GM21723 (cell line): Measurements from ENCODE around the gene MYO16.

Source experiments
- ATAC-seq: cut with Tn5 transposase; IDR thresholded peaks from one replicate; pipeline ENCODE4 v1.9.1; 2021; ENCODE audit warnings: mild to moderate bottlenecking, moderate library complexity; ENCODE audit not compliant: unreplicated experiment

MYO16 gene

DNA sequence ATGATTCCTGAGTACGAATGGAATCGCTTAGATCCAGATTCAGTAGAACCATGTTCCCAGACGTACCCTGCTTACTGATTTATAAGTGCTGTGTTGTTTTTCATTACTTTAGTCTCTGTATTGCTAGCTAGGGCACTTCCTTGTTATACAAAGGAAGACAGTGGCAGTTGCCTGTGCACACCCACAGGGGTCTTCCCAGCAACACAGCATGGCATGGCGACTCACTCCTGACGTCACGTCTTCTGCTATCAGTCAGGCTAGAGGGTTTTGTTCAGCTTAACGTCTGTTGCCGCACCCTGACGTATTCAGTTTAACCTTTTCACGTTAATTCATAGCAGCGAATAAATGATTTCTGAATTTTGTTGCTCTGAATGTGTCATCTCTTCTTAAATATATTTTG lies 295.1 kb downstream of the MYO16 start:
- ATAC-seq, result no peak

DNA sequence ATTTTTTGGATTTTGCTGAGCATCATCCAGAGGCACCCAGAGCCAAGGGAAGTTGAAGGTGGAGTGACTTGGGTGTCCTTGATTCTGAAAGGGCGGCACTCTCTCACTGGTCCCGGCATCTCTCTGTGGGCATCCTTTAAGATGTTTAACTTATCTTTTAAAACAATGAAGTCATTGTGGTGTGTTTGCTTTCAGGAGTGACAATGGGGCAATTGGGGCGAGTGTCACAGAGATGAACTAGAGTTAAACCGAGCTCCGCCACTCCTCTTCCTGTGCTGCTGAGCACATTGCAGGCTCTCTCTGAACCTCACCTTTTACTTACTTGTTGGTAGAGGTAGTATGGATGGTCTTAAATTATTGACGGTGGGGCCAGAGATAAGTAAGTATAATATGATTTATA lies 295.7 kb downstream of the MYO16 start:
- ATAC-seq, result no peak

DNA sequence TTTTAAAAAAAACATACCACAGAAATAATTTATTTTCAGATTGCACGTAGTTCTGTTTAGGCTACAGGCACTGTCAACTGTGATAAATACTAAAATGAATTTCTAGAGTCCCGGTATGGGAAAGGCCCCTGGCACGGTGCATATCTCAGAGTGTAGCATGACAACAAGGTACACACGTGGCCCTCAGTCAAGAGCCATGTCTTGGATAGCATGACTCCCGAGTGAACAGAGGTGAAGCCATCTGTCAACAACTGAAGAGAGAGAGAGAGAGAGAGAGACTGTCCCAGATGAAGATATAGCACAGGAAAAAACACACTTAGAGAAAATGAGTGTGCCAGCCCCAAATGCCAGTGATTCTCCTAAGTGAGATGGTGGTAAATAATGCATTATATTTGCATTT lies 297.5 kb downstream of the MYO16 start:
- ATAC-seq, result no peak

DNA sequence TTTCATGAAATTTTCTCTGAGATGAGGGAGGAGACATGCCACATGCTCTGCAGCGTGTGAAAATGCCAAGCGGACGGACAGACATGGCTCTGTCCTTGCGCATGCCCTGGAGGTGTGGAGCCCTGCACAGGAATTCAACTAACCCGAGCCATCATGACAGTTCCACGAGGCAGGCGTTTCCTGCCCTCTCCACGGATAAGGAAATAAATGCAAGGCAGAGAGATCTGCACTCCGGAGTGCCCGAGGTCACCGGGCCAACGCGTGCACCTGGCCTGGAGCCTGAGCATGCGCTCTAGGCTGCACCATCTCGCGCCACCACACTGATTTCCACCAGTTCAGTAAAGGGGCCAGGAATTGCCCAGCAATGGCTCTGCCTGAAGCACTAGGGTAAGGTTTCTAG lies 298.2 kb downstream of the MYO16 start:
- no peak for ATAC-seq

DNA sequence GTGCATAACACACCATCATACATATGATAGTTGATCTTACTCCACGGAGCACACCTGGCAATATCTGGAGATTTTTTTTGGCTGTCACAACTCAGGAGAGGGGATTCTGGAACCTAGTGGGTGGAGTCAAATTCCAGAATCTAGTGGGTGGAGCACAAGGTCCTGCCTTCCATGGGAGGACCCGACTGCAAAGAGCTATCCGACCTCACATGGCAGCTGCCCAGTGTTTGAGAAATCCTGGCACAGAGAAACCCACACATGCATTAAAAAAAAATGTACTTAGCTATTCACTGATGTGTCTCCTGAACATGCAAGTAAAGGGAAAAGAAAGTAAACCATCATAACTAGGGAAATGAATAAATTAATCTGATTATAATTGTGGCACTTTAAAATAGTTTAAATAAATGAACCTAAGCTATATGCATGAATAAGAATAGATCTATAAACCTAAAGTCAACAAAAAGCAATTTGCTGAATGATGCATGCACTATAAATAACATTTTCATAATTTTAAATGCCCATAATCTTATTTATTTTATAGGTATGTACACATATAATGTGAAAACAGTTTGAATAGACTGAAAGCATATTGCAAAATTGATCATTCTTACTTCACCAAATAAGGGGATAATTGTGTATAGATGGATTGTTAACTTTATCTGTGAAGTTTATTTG lies 300.3 kb downstream of the MYO16 start:
- no peak for ATAC-seq

DNA sequence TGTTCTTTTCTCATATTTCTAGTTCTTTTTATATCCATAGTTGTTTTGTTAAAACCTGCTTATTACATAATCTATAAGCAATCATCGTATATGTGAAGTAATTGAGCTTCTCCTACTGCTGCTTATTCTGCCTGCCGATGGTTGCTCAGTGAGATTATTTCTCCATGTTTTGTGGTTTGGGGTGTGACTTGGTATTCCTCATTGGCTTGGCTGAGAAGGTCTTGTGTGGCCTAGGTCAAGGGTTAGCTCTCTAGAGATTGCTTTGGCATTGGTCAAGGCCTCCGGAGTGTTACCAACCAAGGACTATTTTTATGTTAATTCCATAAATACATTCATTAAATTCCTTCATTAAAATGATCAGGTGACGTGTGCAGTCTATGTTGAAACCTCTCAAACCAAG lies 302.8 kb downstream of the MYO16 start:
- no peak for ATAC-seq

DNA sequence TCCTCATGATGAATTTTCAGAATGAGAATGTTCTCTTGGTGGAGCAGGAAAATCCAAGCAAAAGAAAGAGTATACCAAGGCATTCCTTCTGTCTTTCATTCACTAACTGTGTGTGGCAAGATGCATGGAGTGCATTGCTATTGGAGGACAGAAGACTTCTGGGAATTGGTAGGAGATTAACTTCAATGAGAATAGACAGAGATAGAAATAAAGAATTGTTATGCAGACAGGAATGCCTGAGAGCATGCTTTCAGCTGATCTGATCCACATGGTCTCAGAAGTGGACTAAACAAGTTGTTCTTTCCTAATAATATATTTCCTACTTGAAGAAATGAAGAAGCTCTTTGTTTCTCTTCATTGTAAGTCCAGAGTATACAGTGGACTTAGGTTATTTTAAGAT lies 303.6 kb downstream of the MYO16 start:
- ATAC-seq, result no peak

DNA sequence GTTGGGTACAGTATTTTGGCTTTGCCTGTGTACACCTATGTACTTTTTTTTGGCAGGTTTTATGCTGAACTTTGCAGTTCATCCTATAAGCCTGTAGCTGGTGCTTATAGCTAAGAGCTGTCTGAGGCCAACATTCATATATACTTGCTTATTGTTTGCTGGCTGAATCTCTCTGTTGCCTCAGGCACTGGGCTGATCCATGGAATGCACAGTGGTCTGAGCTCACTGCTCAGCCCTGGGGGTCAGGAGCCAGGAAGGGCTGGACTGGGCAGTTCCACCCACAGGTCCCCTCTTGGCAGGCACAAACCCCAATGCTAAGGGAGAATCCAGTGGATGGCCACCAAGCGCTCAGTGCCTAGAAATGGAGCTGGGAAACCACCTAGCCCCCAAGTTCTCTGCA lies 308.7 kb downstream of the MYO16 start:
- no peak for ATAC-seq

DNA sequence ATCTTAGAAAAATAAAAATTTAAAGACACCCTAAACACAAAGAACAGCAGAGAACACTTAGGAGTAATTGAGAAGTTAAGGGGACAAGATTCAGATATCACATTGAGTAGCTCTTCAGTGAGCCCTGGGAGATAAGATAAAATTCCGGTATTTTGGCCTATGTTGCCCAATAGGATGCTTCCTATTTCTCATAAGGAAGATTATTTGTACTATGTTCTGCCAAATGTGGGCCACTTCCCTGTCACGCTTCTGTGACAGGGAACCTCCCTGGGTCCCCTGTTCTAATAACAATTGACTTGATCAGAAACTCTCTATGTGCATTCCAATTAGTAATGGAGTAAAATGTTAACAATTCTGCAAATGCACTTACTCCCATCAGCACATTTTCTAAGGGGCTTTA lies 310.7 kb downstream of the MYO16 start:
- ATAC-seq, result no peak

DNA sequence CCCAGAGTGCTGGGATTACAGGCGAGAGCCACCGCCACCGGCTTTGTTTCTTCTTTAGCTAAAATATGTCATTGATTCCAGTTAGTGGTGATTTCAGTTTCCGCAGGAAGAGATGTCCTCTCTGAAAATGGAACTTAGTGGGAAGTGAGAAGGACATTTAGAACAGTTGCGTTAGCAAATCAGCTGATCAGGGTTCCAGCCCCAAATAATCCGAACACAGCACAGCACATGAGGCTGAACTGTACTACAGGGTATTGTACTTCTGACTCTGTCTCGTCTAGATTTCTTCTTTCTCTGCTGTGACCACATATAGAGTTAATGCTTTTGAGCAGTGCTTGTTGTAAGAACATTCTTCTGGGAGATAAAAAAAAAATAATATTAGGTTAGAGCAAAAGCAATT lies 314.4 kb downstream of the MYO16 start:
- ATAC-seq, result no peak

DNA sequence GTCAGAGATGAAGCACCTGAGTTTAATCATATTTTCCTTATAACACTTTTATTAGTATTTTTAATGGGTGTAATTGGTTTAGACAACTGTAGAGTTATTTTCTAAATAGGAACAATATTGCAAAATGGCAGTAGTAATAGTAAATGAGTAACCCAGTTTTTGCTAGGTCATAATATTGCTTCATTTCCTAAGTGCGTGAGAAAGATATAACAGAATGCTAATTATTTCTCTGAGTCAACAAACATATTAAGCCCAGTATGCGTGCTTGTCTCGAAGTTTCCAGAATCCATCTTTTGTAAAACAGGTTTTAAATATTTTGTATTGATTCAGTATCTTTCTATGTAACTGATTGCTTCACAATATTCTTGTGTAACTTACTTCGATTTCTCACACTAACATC lies 315.3 kb downstream of the MYO16 start:
- ATAC-seq, result no peak

DNA sequence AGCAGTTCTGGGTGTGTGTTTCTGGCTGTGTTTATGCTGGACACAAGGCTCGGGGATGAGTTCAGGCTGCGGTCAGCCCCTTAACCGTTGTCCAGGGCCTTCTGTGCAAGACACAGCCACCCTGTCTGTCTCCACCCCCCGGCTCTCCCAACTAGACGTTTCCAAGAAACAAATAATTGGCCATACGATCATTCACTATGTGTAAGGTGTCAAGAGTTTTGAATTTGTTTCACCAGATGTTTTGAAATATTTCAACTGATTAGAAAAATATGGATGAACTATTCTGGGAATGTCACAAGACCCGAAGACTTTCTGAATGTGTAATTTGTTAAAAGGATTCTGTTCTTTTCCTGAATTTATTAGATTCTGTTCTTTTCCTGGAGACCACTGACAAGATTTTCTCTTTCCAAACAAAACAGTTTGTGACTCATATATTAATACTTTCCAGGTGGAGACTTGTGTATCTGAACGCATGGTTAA lies 318.2 kb downstream of the MYO16 start:
- no peak for ATAC-seq

DNA sequence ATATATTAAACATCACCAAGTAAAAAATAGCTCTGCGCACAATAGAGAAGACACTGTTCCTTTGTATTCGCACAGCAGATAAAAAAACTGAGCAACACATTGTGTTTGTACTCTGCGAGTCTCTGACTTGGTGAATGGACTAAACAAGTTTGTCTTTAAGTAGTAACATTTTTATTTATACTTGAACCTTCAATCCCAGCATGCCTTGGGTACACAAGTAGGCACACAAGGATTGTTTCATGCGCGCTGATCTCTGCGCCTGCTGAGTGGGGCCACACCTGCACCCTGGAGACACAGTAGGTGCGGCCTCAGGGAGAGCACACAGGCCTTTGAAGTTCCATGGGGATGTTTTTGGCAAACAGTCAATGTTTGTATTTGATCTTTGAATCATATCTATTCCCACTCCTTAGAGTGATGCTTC lies 318.9 kb downstream of the MYO16 start:
- ATAC-seq, result no peak

DNA sequence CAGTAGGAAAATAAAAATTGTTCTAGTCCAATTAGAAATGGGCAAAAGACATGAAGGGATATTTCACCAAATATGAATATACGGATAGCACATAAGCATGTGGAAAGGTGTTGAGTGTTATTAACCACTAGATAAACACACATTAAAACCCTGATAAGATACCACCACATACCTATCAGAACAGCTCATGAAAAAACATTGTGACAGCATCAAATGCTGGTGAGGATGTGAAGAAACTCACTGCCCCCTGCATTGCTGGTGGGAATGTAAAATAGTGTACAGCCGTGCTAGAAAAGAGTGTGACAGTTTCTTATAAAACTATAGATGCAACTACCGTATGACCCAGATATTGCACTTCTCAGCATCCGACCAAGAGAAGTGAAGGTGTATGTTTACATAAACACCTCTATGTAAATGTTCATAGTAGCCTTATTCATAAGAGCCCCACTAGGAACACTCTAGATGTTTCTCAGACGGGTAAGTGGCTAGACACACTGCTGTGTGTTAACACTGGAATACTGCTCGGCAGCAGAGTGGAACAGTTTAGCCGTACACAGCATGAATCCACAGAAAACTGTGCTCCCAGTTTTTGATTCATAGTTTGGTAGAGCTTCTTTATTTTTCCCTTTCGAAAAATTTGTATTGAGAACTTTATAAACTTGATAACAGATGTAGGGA lies 321.1 kb downstream of the MYO16 start:
- no peak for ATAC-seq

DNA sequence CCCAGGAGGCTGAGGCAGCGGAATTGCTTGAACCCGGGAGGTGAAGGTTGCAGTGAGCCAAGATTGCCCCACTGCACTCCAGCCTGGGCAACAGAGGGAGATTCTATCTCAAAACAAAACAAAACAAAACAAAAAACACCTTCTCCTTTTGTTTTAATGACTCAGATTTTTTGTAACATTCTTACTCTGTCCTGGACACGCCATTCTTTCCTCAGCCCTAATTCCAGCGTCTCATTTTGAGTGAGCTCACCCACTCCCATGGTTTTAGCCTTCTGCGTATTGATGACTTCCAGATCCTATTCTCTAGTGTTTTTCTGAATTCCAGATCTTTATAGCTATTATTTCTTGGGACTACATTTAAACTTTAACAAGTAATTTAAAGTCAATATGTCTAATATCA lies 326.3 kb downstream of the MYO16 start:
- no peak for ATAC-seq

DNA sequence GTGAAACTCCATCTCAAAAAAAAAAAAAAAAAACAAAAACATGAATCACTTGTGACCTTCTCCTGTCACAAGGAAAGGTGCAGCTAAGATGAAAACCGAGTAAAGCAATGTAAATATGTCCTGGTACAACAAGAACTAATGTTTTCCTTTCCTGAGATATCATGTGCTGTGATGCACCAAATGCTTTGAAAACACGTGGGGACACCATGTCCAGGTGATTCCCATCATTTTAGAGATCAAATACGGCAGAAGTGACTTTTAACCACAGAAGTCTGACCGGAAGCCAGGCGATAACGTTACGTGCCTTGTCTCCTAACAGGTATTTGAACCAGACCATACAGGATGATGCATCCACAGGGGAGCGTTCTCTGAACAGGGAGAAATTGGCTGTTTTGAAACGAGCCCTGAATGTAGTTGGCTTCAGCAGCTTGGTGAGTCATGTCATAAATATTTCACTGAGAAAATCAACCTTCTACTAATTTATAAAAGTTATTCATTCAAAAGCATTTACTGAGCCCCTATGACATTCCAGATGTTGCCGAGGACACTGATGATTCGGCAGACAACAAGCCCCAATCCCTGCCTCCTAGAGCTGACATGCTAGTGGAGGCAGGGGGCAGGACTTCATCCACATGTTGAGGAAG lies 328.1 kb downstream of the MYO16 start:
- no peak for ATAC-seq

DNA sequence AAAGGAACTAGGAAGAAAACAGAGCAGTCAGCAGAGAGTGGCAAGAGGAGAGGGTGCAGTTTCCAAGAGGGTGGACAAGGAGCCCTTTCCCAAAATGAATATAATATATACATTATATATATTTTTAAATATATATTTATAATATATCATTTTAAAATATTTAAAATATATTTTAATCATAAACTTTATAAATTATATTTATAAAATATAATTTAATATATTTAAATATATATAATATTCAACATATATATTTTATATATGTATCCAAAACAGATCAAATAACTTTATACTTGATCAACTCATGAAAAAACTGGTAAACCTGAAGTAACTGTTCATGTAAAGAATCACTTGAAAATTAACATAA lies 328.6 kb downstream of the MYO16 start:
- ATAC-seq, result no peak

DNA sequence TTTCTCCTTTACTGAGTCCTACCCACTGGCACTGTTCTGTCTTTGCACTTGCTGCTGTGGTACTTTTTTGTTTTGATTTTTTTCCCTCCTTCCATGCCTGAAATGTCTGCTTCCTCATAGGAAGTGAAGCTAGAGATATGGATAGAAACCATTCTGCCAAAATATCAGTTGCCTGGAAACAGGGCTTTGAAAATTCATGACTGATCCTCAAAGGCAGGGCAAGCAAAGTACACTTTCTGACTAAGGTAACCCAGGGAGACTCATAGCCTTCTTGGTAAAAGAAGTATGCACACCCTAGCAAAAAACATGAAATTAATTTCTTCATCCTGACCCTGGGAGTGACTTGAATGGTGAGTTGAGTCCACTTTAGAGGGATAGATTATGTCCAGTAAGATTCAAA lies 329.8 kb downstream of the MYO16 start:
- ATAC-seq, result no peak

DNA sequence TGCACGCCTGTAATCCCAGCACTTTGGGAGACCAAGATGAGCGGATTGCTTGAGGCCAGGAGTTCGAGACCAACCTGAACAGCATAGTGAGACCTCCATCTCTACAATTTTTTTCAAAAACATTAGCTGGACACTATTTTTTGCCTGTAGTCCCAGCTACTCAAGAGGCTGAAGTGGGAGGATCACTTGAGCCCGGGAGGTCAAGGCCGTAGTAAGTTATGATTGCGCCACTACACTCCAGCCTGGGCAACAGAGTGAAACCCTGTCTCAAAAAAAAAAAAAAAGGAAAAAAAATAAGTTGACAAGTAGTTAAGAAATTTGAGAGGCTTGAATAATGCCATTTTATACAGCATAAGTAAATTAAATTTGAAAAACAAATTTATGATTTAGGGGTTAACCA lies 330.6 kb downstream of the MYO16 start:
- no peak for ATAC-seq

DNA sequence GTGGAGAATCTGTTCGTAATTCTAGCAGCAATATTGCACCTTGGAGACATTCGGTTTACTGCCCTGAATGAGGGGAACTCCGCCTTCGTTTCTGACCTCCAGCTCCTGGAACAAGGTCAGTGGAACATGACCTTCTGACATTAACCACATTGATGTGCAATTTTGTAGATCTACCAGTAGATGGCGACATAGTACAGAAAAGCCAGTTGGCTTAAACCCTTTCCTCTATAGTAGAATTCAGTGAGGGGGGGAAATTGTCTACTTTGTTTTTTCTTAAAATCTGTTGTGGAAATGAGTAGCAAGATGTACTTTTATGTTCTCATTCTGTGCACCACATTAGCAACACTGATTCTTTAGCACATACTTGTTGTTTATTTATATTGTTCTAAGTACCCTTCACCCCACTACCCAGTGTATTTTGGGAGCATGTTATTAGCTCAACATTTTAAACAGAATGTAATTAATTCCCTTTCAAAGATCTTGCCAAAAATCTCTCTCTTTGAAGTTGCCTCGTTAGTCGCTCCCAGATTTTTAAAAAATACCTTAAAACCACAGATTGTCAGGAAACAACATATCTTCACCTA lies 332.2 kb downstream of the MYO16 start:
- ATAC-seq, result peak; percentile 93

DNA sequence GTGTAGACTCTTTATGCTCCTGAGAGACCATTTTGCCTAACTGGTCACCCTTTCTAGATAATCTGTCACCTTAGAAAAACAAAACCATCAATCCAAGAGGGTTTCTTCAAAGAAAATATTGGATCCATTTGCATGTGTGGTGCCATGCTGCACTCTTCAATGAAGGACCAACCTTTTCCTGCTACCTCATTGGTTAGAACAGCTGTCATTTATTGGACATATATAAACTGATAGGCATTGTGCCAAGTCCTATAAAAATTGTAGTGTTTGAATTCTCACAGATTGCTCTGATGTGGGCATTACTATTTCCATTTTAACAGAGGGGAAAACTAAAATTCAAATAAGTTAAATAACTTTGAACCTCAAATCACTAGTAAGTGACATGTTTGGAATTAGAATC lies 333.2 kb downstream of the MYO16 start:
- no peak for ATAC-seq

DNA sequence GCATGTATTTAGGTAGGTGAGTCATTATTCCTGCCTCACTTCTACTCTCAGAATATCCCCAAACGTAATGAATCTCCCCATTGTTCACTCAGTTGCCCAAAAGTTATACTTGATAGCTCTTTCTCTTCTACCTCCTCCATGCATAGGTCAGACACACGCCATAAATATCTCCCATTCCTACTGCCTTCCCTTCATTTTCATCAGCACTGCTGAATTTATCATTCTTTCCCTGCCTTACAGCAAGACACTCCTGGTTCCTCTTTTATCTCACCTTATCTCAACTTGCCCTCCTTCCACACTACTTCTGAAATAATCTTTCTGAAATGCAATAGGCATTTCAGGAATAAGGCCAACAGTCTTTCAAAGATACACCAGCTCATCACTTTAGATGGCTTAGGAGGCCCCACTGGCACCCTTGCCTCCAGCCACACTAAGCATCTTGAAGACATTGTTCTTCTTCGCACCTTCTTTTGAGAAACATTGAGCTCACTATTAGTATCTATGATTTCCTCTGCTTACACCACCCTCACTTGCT lies 333.9 kb downstream of the MYO16 start:
- no peak for ATAC-seq
